HepG2 (cell line): ENCODE results near the gene EPB41L3. TPM values are rescaled to one million over a fixed set of nuclear protein-coding genes. Genes with fewer than 3 reads are reported as not detected.

Experiments
- ATAC-seq: fragments of 200-7000 bp; cut with Tn5 transposase; 3 replicates; pipeline ENCODE4 v1.9.1; 2020; ENCODE audit warnings: mild to moderate bottlenecking, moderate library complexity
- BruUV-seq: library from RNA; stranded (reverse); fragments of 400-500 nt; replicated peaks from 2 replicates; lab custom pipeline; 2021; lab: Mats Ljungman, UMichigan
- CTCF ChIA-PET: fragments of 300-600 bp; formaldehyde crosslinking; extraction: SDS; loops from one replicate; lab custom pipeline; 2021; ENCODE audit warnings: low total read pairs, inconsistent platforms, low intra/inter-chr PET ratio; lab: Yijun Ruan, JAX
- POLR2A ChIA-PET: fragments of 350-600 bp; sonication (Branson Sonifier 250); formaldehyde crosslinking; loops from one replicate; lab custom pipeline; 2020; ENCODE audit warnings: antibody characterized with exemption, inconsistent platforms; lab: Yijun Ruan, JAX
- DNase-seq: peaks from one replicate; pipeline ENCODE4 v3.0.0-alpha.2; 2015; ENCODE audit warnings: low spot score
- FAIRE-seq: peaks from 3 replicates; lab custom pipeline; 2011; peaks lifted over from hg19 to GRCh38; lab: Jason Lieb, UNC
- H2AFZ ChIP-seq: one replicate; pipeline ENCODE4 v1.6.1; 2011; ENCODE audit warnings: low read length, inconsistent platforms
- H3K27ac ChIP-seq: fragments of 300-600 bp; 3 replicates; pipeline ENCODE4 v1.8.0; 2011; ENCODE audit warnings: mixed run types, mild to moderate bottlenecking, mixed read lengths, low read length, inconsistent platforms; ENCODE audit not compliant: insufficient read depth; ENCODE audit errors: extremely low read length
- H3K27me3 ChIP-seq, 2 experiments: fragments of 200-600 bp in 1 of 2; 2 replicates in 1 of 2; 3 replicates in 1 of 2; pipeline versions ENCODE4 v1.6.0 to v1.8.0; 2011; ENCODE audit warnings: low read length in 2 of 2, mild to moderate bottlenecking in 2 of 2, moderate library complexity in 2 of 2, inconsistent platforms in 1 of 2; ENCODE audit not compliant: insufficient read depth in 2 of 2, control insufficient read depth in 1 of 2
- H3K36me3 ChIP-seq, 2 experiments: fragments of 200-600 bp in 1 of 2; replicated peaks in 1 of 2; 2 replicates in 1 of 2; 3 replicates in 1 of 2; pipeline versions ENCODE4 v1.5.1 to v1.8.0; 2011; ENCODE audit warnings: low read length in 2 of 2, inconsistent platforms in 1 of 2; ENCODE audit not compliant: insufficient read depth in 2 of 2, control insufficient read depth in 1 of 2
- H3K4me1 ChIP-seq: 2 replicates; pipeline ENCODE4 v1.5.1; 2012; ENCODE audit warnings: low read length, inconsistent platforms; ENCODE audit not compliant: insufficient read depth
- H3K4me2 ChIP-seq: 2 replicates; pipeline ENCODE4 v1.6.0; 2011; ENCODE audit warnings: low read depth, low read length, inconsistent platforms
- H3K4me3 ChIP-seq, 3 experiments: fragments of 200-600 bp in 1 of 3; sonication (generic), shearing (Covaris generic) in 1 of 3; replicated peaks in 1 of 3; 2 replicates each; pipeline ENCODE4 v1.5.1; 2011 to 2016; ENCODE audit warnings: low read length in 3 of 3, inconsistent platforms in 2 of 3, low read depth in 2 of 3, mild to moderate bottlenecking in 2 of 3, control low read depth in 1 of 3, mixed read lengths in 1 of 3; ENCODE audit not compliant: insufficient read depth in 1 of 3
- H3K79me2 ChIP-seq: one replicate; pipeline ENCODE4 v1.6.1; 2011; ENCODE audit warnings: low read length, inconsistent platforms; ENCODE audit not compliant: insufficient read depth
- H3K9ac ChIP-seq: 2 replicates; pipeline ENCODE4 v1.6.0; 2011; ENCODE audit warnings: mild to moderate bottlenecking, low read depth, low read length, inconsistent platforms; ENCODE audit not compliant: insufficient read depth
- H3K9me3 ChIP-seq: 2 replicates; pipeline ENCODE4 v1.5.1; 2012; ENCODE audit warnings: mild to moderate bottlenecking, low read length
- H4K20me1 ChIP-seq: 2 replicates; pipeline ENCODE4 v1.6.0; 2011; ENCODE audit warnings: inconsistent platforms, mild to moderate bottlenecking, low read length, moderate library complexity; ENCODE audit not compliant: insufficient read depth
- BRF2 ChIP-seq: sonication (generic); formaldehyde crosslinking; IDR thresholded peaks from 2 replicates; pipeline ENCODE4 v1.8.1; 2022; ENCODE audit warnings: mild to moderate bottlenecking, missing genetic modification reagents
- FOXP1 ChIP-seq, 2 experiments: fragments of 450-650 bp in 1 of 2; IDR thresholded peaks; 2 replicates each; pipeline ENCODE4 v1.6.1; 2017 to 2018; ENCODE audit warnings: antibody characterized with exemption in 1 of 2
- GATA4 ChIP-seq: sonication (generic); IDR thresholded peaks from 2 replicates; pipeline ENCODE4 v1.6.1; 2016; ENCODE audit warnings: antibody characterized with exemption, low read depth, borderline replicate concordance
- HHEX ChIP-seq: IDR thresholded peaks from 2 replicates; pipeline ENCODE4 v1.6.1; 2016; ENCODE audit warnings: control low read depth
- NKX3-1 ChIP-seq: sonication (generic); formaldehyde crosslinking; IDR thresholded peaks from 2 replicates; pipeline ENCODE4 v1.5.0; 2020; ENCODE audit warnings: missing genetic modification reagents
- ZNF136 ChIP-seq: sonication (generic); formaldehyde crosslinking; IDR thresholded peaks from 2 replicates; pipeline ENCODE4 v1.8.1; 2022; ENCODE audit warnings: low read depth, mild to moderate bottlenecking, moderate library complexity, missing genetic modification reagents
- ZNF318 ChIP-seq: sonication (generic); formaldehyde crosslinking; IDR thresholded peaks from 2 replicates; pipeline ENCODE4 v1.4.0; 2020; ENCODE audit warnings: mild to moderate bottlenecking, missing genetic modification reagents
- ZNF451 ChIP-seq: sonication (generic); formaldehyde crosslinking; IDR thresholded peaks from 2 replicates; pipeline ENCODE4 v1.5.0; 2020; ENCODE audit warnings: mild to moderate bottlenecking, missing genetic modification reagents
- ZNF780A ChIP-seq: sonication (generic); formaldehyde crosslinking; IDR thresholded peaks from 2 replicates; pipeline ENCODE4 v1.8.0; 2022; ENCODE audit warnings: mild to moderate bottlenecking, missing genetic modification reagents, moderate library complexity
- WGBS: methylation state at CpG from one replicate; pipeline ENCODE4 v1.1.6; 2017; ENCODE audit warnings: low lambda C conversion rate; 5-methylcytosine and 5-hydroxymethylcytosine counted together
- in situ Hi-C: cut with HindIII; loops from 2 replicates; pipeline ENCODE4 v1.10.0; 2017; ENCODE audit warnings: low pct_unique_long_range_greater_than_20kb; ENCODE audit not compliant: extremely low pct_ligation_motif_present
- intact Hi-C: fragments of 100-400 bp; cut with micrococcal nuclease; formaldehyde crosslinking; loops from one replicate; pipeline ENCODE4 v1.10.0; 2022; ENCODE audit not compliant: unreplicated experiment
- polyA plus RNA-seq, 8 experiments: library from polyadenylated mRNA; depleted of rRNA in 3 of 8; stranded (reverse) in 7 of 8; unstranded in 1 of 8; fragments of >200 nt; fragmentation: Illumina TruSeq in 4 of 8; extraction: Trizol in 4 of 8; gene quantifications; 2 replicates each; pipeline versions ENCODE4 v1.2.1 to v1.2.3, GENCODE V29; 2011 to 2016; ENCODE audit warnings: low read depth in 4 of 8, missing spikeins in 1 of 8, mixed read lengths in 1 of 8; ENCODE audit not compliant: insufficient read depth in 1 of 8
- total RNA-seq, 5 experiments: library from RNA; depleted of rRNA; stranded (reverse); fragments of >200 nt; fragmentation: Illumina TruSeq; extraction: Trizol; gene quantifications; 2 replicates each; pipeline ENCODE4 v1.2.3, GENCODE V29; 2016; ENCODE audit warnings: low read depth in 1 of 5
- TF ChIP-seq, protein P1 (sequence below): sonication (generic); formaldehyde crosslinking; IDR thresholded peaks from 2 replicates; pipeline ENCODE4 v1.8.1; 2023; ENCODE audit warnings: mild to moderate bottlenecking, inconsistent platforms, moderate library complexity, missing genetic modification reagents, borderline replicate concordance
- TF ChIP-seq, protein P2 (sequence below): sonication (generic); formaldehyde crosslinking; IDR thresholded peaks from 2 replicates; pipeline ENCODE4 v1.9.0; 2021; ENCODE audit warnings: missing genetic modification reagents, mild to moderate bottlenecking, borderline replicate concordance

Gene EPB41L3
- total and polyA plus RNA-seq, 2 of the 13 experiments (the other 11 are each of a cell fraction or from before 2014, with no cell fraction given) = not detected

DNA sequence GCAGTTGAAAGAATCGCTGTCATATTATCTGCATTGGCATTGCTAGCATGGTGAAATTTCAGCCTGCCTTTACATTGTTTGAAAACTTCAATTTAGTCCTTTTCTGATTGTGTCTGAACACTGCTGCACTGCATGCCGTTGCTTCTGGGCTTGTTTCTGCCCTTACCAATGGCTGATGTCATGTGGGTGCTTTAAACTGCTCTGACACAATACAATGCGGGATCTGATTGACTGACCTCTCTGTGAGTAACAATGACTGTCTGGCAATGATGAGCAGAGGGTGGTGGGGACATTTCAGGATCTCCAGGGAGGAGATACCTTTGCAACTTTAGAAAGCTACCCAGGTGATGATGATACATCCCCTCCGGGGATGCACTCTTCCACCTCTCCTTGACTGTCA, 128.8 kb downstream of the EPB41L3 start (continued):
- TF ChIP-seq, protein P1, sequence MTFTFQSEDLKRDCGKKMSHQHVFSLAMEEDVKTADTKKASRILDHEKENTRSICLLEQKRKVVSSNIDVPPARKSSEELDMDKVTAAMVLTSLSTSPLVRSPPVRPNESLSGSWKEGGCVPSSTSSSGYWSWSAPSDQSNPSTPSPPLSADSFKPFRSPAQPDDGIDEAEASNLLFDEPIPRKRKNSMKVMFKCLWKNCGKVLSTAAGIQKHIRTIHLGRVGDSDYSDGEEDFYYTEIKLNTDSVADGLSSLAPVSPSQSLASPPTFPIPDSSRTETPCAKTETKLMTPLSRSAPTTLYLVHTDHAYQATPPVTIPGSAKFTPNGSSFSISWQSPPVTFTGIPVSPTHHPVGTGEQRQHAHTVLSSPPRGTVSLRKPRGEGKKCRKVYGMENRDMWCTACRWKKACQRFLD = no peak

- Histone ChIP-seq H3K4me2 (no peak overlapping the region), H3K9ac (no peak overlapping the region), H3K79me2 (no peaks in the 10 kb centered on the region), H3K36me3 (no peaks in the 10 kb centered on the region), H3K4me1 (no peaks in the 10 kb centered on the region), H3K9me3 (no peaks in the 10 kb centered on the region), H3K4me3 (no peak overlapping the region), H4K20me1 (no peaks in the 10 kb centered on the region), H3K27me3 (peaks cover 0 to 18% of the 10 kb centered on the region in 2 experiments; a peak in 2 of 5 replicates), H2AFZ (no peak overlapping the region), H3K27ac (no peak overlapping the region)
- intact Hi-C loops = loop anchor here (5.0 kb wide), 1 partner anchor 177 kb away; no protein-coding TSS in a partner anchor
- ChIA-PET POLR2A (no interaction called here), CTCF (no interaction called here)
- 32% methylated on average over 6 of the region's 6 CpGs for WGBS
- in situ Hi-C loops = no loop called here
- DNase-seq = no peak
- no peak for FAIRE-seq
- BruUV-seq = no TSS peak
- peak; percentile 74 for ATAC-seq
- no peak for TF ChIP-seq FOXP1 (IDR thresholded peaks at IDR 0.05)
- TF ChIP-seq FOXP1 (CRISPR knock-in tag; IDR thresholded peaks at IDR 0.05) = no peak
- TF ChIP-seq GATA4 = no peak
- TF ChIP-seq BRF2 (CRISPR knock-in tag) = no peak
- no peak for TF ChIP-seq NKX3-1 (CRISPR knock-in tag)
- no peak for TF ChIP-seq ZNF451
- no peak for TF ChIP-seq ZNF136 (CRISPR knock-in tag)
- TF ChIP-seq, protein P2, sequence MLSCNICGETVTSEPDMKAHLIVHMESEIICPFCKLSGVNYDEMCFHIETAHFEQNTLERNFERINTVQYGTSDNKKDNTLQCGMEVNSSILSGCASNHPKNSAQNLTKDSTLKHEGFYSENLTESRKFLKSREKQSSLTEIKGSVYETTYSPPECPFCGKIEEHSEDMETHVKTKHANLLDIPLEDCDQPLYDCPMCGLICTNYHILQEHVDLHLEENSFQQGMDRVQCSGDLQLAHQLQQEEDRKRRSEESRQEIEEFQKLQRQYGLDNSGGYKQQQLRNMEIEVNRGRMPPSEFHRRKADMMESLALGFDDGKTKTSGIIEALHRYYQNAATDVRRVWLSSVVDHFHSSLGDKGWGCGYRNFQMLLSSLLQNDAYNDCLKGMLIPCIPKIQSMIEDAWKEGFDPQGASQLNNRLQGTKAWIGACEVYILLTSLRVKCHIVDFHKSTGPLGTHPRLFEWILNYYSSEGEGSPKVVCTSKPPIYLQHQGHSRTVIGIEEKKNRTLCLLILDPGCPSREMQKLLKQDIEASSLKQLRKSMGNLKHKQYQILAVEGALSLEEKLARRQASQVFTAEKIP (CRISPR knock-in tag) = no peak
- no peak for TF ChIP-seq HHEX (CRISPR knock-in tag)
- no peak for TF ChIP-seq ZNF780A (CRISPR knock-in tag)
- TF ChIP-seq ZNF318 (CRISPR knock-in tag) = no peak
These were observed 129.3 kb downstream of the EPB41L3 start for GRCh38 chr18:5414546-5414945.
